PC-9 (cell line): ENCODE measurements around the gene EYS. TPM values are rescaled to one million over a fixed set of nuclear protein-coding genes. Genes with fewer than 3 reads are reported as not detected.
A peak's percentile ranks its signal among the peaks of the same experiment; 100 is the strongest.

Source experiments
- BruUV-seq: library from RNA; stranded (reverse); fragments of 400-500 nt; replicated peaks from 2 replicates; lab custom pipeline; 2021; lab: Mats Ljungman, UMichigan
- CTCF ChIA-PET: fragments of 300-600 bp; sonication (Branson Sonifier 250); formaldehyde crosslinking; loops from one replicate; lab custom pipeline; 2022; ENCODE audit warnings: antibody characterized with exemption; lab: Charles Lee
- POLR2A ChIA-PET: fragments of 300-600 bp; sonication (Branson Sonifier 250); formaldehyde crosslinking; loops from one replicate; lab custom pipeline; 2022; ENCODE audit warnings: antibody characterized with exemption; ENCODE audit not compliant: unreplicated experiment; lab: Charles Lee
- DNase-seq, 2 experiments: peaks; one replicate each; pipeline versions ENCODE4 v3.0.0 to v3.0.0-alpha.2; 2015 to 2022; ENCODE audit warnings: mixed read lengths in 1 of 2
- H2AFZ ChIP-seq: fragments of 200-600 bp; sonication (generic); 2 replicates; pipeline ENCODE4 v1.8.1; 2017; ENCODE audit warnings: antibody characterized with exemption
- H3F3A ChIP-seq: fragments of 200-600 bp; sonication (generic); 2 replicates; pipeline ENCODE4 v1.8.1; 2017; ENCODE audit warnings: antibody characterized with exemption, mild to moderate bottlenecking, low read depth; ENCODE audit not compliant: insufficient read depth
- H3K27ac ChIP-seq: fragments of 200-600 bp; sonication (generic); 2 replicates; pipeline ENCODE4 v1.6.1; 2016; ENCODE audit warnings: mixed run types
- H3K27me3 ChIP-seq: fragments of 200-600 bp; sonication (generic); 2 replicates; pipeline ENCODE4 v1.6.1; 2016; ENCODE audit warnings: low read depth, mixed run types; ENCODE audit not compliant: insufficient read depth
- H3K36me3 ChIP-seq: fragments of 200-600 bp; sonication (generic); 2 replicates; pipeline ENCODE4 v1.6.1; 2016; ENCODE audit warnings: low read depth, mixed run types
- H3K4me1 ChIP-seq: fragments of 200-600 bp; sonication (generic); replicated peaks from 2 replicates; pipeline ENCODE4 v1.6.1; 2016; ENCODE audit warnings: mixed run types; ENCODE audit not compliant: insufficient read depth
- H3K4me2 ChIP-seq: fragments of 200-600 bp; sonication (generic); 2 replicates; pipeline ENCODE4 v1.6.1; 2017; ENCODE audit warnings: mixed run types
- H3K4me3 ChIP-seq: fragments of 200-600 bp; sonication (generic); 2 replicates; pipeline ENCODE4 v1.6.1; 2016; ENCODE audit warnings: mixed run types
- H3K79me2 ChIP-seq: fragments of 200-600 bp; sonication (generic); 2 replicates; pipeline ENCODE4 v1.6.1; 2017; ENCODE audit warnings: low read depth, mixed run types
- H3K9me2 ChIP-seq: fragments of 200-600 bp; sonication (generic); 2 replicates; pipeline ENCODE4 v1.8.1; 2017; ENCODE audit warnings: mild to moderate bottlenecking; ENCODE audit not compliant: insufficient read depth
- H3K9me3 ChIP-seq: fragments of 200-600 bp; sonication (generic); 2 replicates; pipeline ENCODE4 v1.8.1; 2016; ENCODE audit warnings: low read depth; ENCODE audit not compliant: insufficient read depth
- H4K20me1 ChIP-seq: fragments of 200-600 bp; sonication (generic); 2 replicates; pipeline ENCODE4 v1.8.1; 2017; ENCODE audit not compliant: insufficient read depth
- EZH2 ChIP-seq: fragments of 200-600 bp; sonication (generic); IDR thresholded peaks from 2 replicates; pipeline ENCODE4 v1.8.0; 2017; ENCODE audit warnings: antibody characterized with exemption, low read depth
- intact Hi-C: fragments of 100-400 bp; cut with micrococcal nuclease; formaldehyde crosslinking; loops from one replicate; pipeline ENCODE4 v1.10.0; 2022; ENCODE audit not compliant: unreplicated experiment
- total RNA-seq: library from RNA; stranded (reverse); gene quantifications from 2 replicates; pipeline ENCODE4 v1.2.3, GENCODE V29; 2021
- TF ChIP-seq, protein P1 (sequence below): fragments of 200-600 bp; sonication (generic); conservative IDR thresholded peaks from 2 replicates; pipeline ENCODE4 v1.6.1; 2017; ENCODE audit warnings: mixed run types, antibody characterized with exemption, mild to moderate bottlenecking, moderate library complexity

Gene EYS
- total RNA-seq, 1 experiment from 2014 or later: not detected

DNA sequence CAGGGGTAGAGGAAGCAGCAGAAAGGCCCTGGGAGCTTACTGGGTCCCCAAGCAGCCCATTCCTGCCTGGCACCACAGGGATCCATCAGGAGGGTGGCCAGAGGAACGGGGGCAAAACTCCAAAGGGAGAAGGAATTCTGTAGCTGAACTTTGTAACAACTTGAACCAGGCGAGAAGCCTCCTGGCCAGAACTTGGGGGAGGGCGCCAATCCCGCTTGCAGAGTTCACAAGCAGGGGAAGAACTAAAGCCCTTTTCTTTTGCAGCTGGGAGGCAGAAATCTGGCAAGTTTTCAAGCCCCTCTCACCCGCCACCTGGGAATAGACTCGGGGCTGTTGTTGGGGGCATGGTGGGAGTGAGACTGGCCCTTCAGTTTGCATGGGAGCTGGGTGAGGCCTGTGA, 1882.3 kb downstream of the EYS start:
- no peaks in the 10 kb centered on the region for H3K27me3 ChIP-seq
- H3K9me2 ChIP-seq: no peaks in the 10 kb centered on the region
- H3K4me3 ChIP-seq: no peak overlapping the region
- DNase-seq: no peak
- H3K4me2 ChIP-seq: no peak overlapping the region
- H3K4me1 ChIP-seq: no peaks in the 10 kb centered on the region
- no peaks in the 10 kb centered on the region for H3K36me3 ChIP-seq
- CTCF ChIA-PET: no interaction called here
- no peaks in the 10 kb centered on the region for H4K20me1 ChIP-seq
- H3F3A ChIP-seq: no peaks in the 10 kb centered on the region
- intact Hi-C loops: no loop called here
- H3K27ac ChIP-seq: no peak overlapping the region
- POLR2A ChIA-PET: no interaction called here
- no peaks in the 10 kb centered on the region for H3K9me3 ChIP-seq
- no peak overlapping the region for H2AFZ ChIP-seq
- H3K79me2 ChIP-seq: no peaks in the 10 kb centered on the region
- TF ChIP-seq EZH2: no peak
- TF ChIP-seq, protein P1, sequence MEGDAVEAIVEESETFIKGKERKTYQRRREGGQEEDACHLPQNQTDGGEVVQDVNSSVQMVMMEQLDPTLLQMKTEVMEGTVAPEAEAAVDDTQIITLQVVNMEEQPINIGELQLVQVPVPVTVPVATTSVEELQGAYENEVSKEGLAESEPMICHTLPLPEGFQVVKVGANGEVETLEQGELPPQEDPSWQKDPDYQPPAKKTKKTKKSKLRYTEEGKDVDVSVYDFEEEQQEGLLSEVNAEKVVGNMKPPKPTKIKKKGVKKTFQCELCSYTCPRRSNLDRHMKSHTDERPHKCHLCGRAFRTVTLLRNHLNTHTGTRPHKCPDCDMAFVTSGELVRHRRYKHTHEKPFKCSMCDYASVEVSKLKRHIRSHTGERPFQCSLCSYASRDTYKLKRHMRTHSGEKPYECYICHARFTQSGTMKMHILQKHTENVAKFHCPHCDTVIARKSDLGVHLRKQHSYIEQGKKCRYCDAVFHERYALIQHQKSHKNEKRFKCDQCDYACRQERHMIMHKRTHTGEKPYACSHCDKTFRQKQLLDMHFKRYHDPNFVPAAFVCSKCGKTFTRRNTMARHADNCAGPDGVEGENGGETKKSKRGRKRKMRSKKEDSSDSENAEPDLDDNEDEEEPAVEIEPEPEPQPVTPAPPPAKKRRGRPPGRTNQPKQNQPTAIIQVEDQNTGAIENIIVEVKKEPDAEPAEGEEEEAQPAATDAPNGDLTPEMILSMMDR: no peak
- no TSS peak for BruUV-seq

DNA sequence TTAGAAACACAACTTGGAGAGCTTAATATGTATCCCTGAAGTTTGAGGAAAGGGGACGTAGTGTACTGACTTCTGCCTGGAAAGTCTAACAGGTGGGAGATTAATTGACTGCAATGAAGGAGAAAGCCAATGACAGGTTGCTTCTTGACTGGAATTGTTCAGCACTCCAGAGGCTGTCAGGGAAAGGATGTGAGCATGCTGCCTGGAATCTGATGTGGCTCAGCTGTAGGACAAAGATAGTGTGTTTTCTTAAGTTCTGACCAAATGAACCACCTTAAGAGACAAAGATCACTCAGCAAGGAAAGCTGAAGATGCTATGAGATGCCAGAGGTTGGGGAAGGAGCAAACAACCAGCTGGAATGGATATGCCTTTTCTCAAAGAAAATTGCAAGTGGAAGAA, 1885.6 kb downstream of the EYS start:
- no peak for DNase-seq
- BruUV-seq: no TSS peak
- intact Hi-C loops: no loop called here

DNA sequence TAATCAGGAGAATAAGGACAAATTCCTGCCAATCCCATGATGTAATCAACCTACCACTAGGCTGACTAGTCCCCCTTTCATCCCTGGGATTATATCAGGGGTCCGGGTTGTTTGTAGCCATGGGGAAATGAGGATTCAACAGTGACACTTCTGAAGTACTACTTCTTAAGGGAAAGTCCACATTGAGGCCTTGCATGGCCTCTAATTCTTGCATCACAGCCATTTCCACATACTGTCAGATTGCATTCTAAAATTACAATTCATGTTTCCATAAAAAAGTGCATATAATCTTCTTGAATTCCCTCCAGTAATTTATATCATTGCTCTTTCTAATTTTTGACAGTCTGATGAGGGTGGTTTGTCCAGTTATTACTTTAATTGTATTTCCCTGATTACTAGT, 1887.2 kb downstream of the EYS start:
- Histone ChIP-seq H3K36me3 (no peaks in the 10 kb centered on the region), H3K79me2 (no peaks in the 10 kb centered on the region), H3K4me1 (no peaks in the 10 kb centered on the region), H2AFZ (no peak overlapping the region), H3K4me3 (no peak overlapping the region), H3K4me2 (no peak overlapping the region), H3F3A (no peaks in the 10 kb centered on the region), H3K27me3 (no peaks in the 10 kb centered on the region), H3K9me3 (no peaks in the 10 kb centered on the region), H3K9me2 (no peaks in the 10 kb centered on the region), H4K20me1 (no peaks in the 10 kb centered on the region), H3K27ac (no peak overlapping the region)
- ChIA-PET CTCF (no interaction called here), POLR2A (no interaction called here)
- no peak for DNase-seq
- no peak for TF ChIP-seq EZH2
- TF ChIP-seq, protein P1: no peak
- intact Hi-C loops: no loop called here
- BruUV-seq: no TSS peak

More for the DNA sequence above, 1885.6 kb downstream of the EYS start:
- H3K9me3 ChIP-seq: no peaks in the 10 kb centered on the region
- no peak overlapping the region for H3K4me3 ChIP-seq
- no peak overlapping the region for H3K27ac ChIP-seq
- no peaks in the 10 kb centered on the region for H3K36me3 ChIP-seq
- no peak for TF ChIP-seq EZH2
- TF ChIP-seq, protein P1: no peak
- no peaks in the 10 kb centered on the region for H3K27me3 ChIP-seq
- ChIA-PET POLR2A (no interaction called here), CTCF (no interaction called here)
- H4K20me1 ChIP-seq: no peaks in the 10 kb centered on the region
- H3K4me2 ChIP-seq: no peak overlapping the region
- 0 out of 2 replicates have a peak overlapping the region, but pooled peaks have one; percentile 36 for H2AFZ ChIP-seq
- no peaks in the 10 kb centered on the region for H3K4me1 ChIP-seq
- H3K79me2 ChIP-seq: no peaks in the 10 kb centered on the region
- H3K9me2 ChIP-seq: no peaks in the 10 kb centered on the region
- H3F3A ChIP-seq: no peaks in the 10 kb centered on the region
